NCI-H226 (cell line): ENCODE measurements around the gene ANKRD44.
A peak's percentile ranks its signal among the peaks of the same experiment; 100 is the strongest.

Source experiments
- DNase-seq: peaks from one replicate; pipeline ENCODE4 v3.0.0-alpha.2; 2015

Gene ANKRD44

GRCh38 chr2:197168705-197169104, 141.9 kb downstream of the ANKRD44 start:
- DNase-seq, result peak; percentile 35

DNA sequence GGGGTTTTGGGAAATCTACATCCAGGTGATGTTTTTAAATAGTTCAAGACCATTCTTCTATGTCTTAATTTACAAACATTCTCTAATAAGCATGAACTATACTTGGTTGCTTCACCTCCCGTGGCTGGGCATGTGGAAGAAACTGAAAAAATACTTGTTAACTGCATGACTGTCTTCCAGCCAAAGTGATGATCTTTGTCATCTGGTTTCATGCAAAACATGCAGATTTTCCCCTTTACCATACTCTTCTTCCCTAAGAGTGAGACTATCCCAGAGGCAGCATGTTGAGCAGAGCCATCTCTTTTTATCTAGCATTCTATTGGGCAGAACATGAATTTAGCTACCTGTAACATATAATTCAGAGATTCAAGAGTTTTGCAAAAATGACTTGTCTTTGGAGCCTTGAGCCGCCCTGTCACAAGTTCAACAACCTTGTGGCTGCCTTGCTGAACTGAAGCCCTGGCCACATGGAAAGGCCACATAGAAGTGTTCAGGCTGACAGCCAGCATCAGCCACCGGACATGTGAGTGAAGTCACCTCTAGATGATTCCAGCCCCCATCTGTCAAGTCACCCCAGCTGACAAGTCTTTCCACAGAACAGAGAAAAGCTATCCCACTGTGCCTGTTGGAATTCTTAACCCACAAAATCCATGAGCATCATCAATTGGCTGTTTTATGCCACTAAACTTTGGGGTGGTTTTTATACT, 142.8 kb downstream of the ANKRD44 start:
- DNase-seq, result no peak

DNA sequence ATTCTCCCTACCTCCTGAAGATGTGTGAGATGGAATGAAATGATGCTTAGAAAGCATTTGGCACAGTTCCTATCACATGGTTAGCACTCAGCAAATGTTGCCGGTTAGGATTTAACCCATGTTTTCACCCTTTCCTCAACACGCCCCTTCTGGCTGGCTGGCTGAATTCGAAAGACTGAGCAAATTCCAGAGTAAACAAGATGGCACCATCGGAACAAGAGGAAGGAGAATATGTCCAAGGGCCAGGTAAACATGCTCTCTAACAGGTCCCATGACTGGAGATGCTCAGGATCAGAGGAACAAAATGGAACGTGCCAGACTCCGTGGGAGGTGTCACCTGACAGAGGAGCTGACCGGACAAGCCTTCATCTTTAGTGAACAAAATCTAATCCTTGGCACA, 145.6 kb downstream of the ANKRD44 start:
- DNase-seq, result no peak

- DNase-seq, result no peak
Observed at GRCh38 chr2:197164141-197164754, 146.3 kb downstream of the ANKRD44 start.

- DNase-seq, result no peak
Observed at GRCh38 chr2:197163712-197164140, 146.9 kb downstream of the ANKRD44 start.

DNA sequence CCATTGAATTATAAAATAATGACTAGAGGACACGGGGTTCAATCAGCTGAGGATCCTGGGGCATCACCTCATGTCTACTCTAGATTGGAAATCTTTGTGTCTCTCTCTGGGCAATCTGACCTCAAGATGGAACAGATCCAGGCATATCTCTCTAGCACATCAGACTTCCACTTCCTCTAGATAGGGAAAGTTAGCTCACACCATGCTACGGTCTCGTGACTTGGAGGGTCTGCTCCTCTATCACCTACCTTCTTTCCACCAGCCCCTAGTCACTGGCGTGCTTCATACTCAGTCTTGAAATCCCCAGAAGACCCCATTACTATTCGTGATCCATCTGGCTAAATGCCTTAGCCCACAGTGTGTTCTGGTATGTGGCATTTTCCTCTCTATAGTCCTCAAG, 148.8 kb downstream of the ANKRD44 start:
- DNase-seq, result no peak

- no peak for DNase-seq
Observed at GRCh38 chr2:197159661-197160211, 150.8 kb downstream of the ANKRD44 start.

- DNase-seq, result no peak
Observed at GRCh38 chr2:197158591-197159550, 151.7 kb downstream of the ANKRD44 start.

DNA sequence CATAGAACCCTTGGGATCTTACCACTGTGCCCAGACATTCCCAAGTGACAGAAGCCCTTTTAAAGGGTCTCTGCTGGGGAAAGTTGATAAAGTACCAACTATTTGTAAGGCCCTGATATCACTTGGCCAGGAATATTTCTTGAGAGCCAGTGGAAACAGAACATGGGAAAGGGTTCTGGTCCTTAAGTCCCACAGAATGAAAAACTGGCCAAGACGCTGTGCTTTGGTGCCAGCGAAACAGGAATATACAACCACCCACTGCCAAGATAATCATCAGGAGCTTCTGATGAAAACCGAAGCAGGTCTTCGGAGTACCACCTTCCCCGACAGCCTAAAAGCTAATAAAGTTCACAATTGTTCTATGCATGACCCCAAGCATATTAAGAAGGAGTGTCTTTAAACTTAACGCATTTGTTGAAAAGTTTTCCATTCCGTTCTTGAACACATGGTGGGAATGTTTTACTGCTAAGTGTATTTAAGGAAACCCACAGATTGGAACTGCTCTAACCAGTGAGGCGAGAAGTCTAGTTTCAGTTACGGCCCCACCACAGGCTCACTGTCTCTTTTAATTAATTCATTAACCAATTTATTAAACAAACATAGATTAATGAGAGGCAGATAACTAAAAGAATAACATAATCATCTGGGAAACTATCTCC, 152.6 kb downstream of the ANKRD44 start:
- no peak for DNase-seq

GRCh38 chr2:197156771-197157170, 153.8 kb downstream of the ANKRD44 start:
- DNase-seq, result no peak

- DNase-seq, result peak; percentile 34
Observed at GRCh38 chr2:197152451-197153228, 157.9 kb downstream of the ANKRD44 start.

DNA sequence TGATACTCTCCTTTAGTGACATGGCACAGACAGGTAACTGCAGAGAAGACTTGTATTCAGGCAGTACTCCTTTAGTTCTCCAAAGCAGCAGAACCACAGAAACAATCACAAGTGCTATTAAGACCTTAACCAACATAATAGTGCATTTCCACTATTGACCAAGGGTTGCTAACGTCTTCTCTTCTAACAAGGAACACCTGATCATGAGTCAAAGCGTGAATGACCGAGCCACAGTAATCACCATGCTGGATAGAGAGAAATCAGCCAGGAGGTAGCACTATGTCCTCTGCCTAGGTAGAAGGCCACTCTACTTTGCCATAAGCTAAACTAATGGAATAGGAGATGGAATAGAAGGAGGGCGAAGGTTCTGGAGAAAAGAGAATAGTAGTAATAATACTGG, 161.0 kb downstream of the ANKRD44 start:
- DNase-seq, result no peak

- DNase-seq, result no peak
Observed at GRCh38 chr2:197148401-197148800, 162.2 kb downstream of the ANKRD44 start.

- no peak for DNase-seq
Observed at GRCh38 chr2:197147942-197148341, 162.6 kb downstream of the ANKRD44 start.

DNA sequence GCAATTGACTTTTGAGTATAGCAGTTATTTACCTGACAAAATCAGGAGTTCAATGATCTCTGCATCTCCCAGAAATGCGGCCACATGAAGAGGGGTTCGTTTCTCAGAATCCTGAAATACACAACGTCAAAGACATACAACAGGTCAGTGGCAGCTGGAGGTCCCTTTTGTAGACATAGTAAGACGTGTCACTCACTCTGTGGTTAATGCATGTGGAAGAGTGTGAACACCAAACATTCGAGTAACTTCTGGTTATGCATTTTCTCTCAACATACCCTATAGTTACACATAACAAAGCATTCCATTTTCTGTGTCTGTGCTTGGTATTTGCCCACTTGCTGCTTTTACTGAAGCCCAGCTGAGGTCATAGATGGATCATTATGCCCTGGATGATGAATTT, 163.6 kb downstream of the ANKRD44 start:
- no peak for DNase-seq

- DNase-seq, result no peak
Observed at GRCh38 chr2:197145471-197146056, 165.0 kb downstream of the ANKRD44 start.

GRCh38 chr2:197144183-197144582, 166.4 kb downstream of the ANKRD44 start:
- no peak for DNase-seq

DNA sequence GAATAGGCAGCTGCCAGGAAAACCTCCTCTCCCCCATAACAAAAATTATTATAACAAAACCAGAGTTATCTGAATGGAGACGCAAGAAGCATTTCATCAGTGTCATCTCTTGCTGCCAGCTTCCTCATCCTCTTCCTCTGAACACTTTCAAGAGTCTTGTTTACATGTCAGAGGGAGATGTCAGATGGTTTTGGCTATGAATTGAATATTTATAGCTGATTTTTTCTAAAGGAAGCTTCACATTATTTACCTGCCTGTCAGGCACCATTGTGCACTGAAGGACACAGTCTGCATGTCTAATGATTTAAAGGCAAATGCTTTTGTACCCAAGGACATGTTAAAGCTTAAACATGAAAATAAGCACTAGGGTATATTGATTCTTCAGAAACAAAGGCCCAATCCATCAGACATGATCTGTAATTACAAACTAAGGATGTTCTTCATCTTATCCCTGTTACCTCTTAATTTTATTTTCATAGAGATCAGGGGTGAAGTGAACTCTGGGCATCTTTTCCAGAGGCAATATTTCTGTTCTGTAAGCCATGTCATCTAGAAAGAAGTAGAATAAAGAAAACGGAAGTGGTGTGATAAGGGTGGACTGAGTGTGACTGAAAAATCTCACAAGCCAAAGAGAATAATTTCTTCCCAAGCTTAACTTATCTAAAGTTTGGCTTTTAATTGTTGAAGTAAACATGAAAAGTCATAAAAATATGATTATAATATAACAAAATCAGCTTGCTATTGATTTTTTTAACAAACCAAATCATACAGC, 168.7 kb downstream of the ANKRD44 start:
- DNase-seq, result no peak

- no peak for DNase-seq
Observed at GRCh38 chr2:197140045-197140444, 170.5 kb downstream of the ANKRD44 start.

GRCh38 chr2:197138506-197138905, 172.1 kb downstream of the ANKRD44 start:
- DNase-seq, result no peak
